Right ventricle myocardium inferior (tissue), 1 donor: ENCODE results near the gene ADH1B. TPM values are rescaled to one million over a fixed set of nuclear protein-coding genes. Genes with fewer than 3 reads are reported as not detected.
"Not testable (repeated sequence)": the region's sequence is repeated elsewhere in the genome, so short reads cannot be mapped to it uniquely, and the experiment has no call there.

Source experiments
- ATAC-seq: fragments of 200-7000 bp; cut with Tn5 transposase; one replicate; pipeline ENCODE4 v1.9.1; 2020; ENCODE audit warnings: mild to moderate bottlenecking, moderate library complexity
- DNase-seq: peaks from one replicate; pipeline ENCODE4 v3.0.0; 2021; ENCODE audit errors: missing footprints
- intact Hi-C: fragments of 100-400 bp; cut with DNase I; formaldehyde crosslinking; loops from one replicate; pipeline ENCODE4 v1.11.0; 2022
- total RNA-seq: library from RNA; stranded (reverse); fragmentation: NEBNext Ultra II Directional; extraction: Animal tissue kit (Norgen Biotek cat#: 25700); gene quantifications from one replicate; pipeline ENCODE4 v1.2.1, GENCODE V29; 2021
- donor health status: DM: no; HTN: yes; CAD: no; lungs with severe emphysema.

The ADH1B gene
- total RNA-seq, 1 donor from 2014 or later = 155 TPM

DNA sequence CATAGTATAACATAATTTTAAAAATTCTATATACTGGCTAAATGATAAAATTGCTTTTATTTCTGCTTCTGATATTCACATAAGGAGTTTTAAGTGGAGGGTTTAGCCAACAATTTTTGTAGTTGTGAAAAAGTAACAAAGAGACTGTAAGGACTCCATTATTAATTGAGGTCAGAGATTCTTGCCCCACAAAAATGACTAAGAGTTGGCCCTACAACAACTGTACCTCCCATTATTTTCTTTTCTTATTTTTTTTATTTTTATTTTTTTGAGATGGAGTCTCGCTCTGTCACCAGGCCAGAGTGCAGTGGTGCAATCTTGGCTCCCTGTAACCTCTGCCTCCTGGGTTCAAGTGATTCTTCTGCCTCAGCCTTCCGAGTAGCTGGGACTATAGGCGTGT is 9.4 kb upstream of the ADH1B start:
- intact Hi-C loops = no loop called here
- ATAC-seq (no peak), DNase-seq (no peak)

DNA sequence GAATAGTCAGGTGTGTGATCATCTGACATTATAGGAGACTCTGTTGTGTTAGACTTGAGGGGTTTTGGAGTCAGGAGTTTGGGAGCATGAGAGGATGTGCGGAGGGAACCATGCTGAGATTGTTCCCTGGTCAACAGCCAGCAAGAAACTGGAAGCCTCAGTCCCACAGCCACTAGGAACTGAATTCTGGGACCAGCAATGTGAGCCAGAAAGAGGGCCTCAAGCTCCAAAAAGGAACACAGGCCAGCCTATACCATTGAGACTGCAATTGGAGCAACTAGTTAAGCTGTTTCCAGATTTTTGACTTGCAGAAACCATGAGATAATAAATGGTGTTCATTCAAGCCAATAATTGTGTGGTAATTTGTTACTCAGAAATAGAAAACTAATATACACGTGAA is 8.7 kb upstream of the ADH1B start:
- DNase-seq = no peak
- ATAC-seq = no peak
- intact Hi-C loops = loop anchor here (5.0 kb wide), 1 partner anchor 52 kb away; no protein-coding TSS in a partner anchor

DNA sequence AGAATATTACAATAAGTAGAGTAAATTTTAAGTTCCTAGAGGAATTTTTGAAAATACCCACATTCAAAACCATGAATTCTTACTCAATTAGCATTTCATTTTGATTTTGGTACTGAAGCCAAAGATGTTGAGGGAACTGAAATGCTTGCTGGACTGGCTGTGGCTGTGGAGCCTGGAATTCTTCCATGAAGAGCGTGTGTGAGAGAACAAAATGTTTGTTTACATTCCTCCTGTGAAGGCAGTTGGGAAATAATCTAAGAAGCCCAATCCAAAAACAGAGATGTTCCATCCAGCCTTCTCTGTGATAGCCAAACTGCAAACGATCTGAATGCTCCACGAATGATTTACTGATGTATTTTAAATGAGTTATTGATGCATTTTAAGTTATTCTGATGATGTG is 3.8 kb upstream of the ADH1B start:
- intact Hi-C loops = loop anchor here (5.0 kb wide), 2 partner anchors 57 to 123 kb away; no protein-coding TSS in a partner anchor
- no peak for DNase-seq
- peak; percentile 85 for ATAC-seq

DNA sequence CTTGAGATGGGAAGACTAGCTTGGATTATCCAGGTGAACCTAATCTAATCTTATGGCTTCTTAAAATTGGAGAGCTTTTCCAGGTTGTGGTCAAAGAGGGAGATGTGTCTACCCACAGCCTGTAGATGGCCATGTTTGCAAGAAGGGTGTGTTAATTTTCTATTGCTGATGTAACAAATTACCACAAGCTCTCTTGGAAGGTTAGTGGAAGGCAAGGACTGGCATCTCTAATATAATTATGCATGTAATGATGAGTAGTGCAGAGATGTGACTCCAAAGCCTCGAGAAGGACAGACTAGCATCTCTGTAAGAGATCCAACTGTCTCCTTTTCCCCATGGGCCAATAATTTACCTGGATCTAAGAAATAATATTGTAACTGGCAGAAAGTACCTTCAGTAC is 3.2 kb upstream of the ADH1B start:
- no peak for DNase-seq
- no peak for ATAC-seq
- intact Hi-C loops = loop anchor here (5.0 kb wide), 1 partner anchor 122 kb away; no protein-coding TSS in a partner anchor

DNA sequence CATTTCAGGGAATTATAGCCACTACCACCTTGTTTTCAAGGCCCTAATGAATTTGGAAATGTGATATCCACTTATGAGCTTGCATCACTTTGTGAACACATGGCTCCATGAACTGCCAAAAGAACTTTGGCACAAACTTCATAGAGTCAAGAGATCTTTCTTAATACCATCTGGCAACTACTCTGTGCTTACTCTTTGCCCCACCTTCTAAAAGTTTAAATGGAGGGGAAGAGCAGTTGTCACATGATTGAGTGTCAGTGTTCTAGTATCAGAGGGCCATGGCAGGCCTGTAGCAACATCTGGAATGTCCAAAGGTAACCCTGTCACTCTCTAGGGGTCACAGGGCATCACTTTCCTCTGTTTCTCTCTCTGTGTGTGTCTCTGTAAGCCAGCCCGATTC is 2.6 kb upstream of the ADH1B start:
- DNase-seq (no peak), ATAC-seq (peak; percentile 86)
- intact Hi-C loops = loop anchor here (5.0 kb wide), 1 partner anchor 121 kb away; no protein-coding TSS in a partner anchor

DNA sequence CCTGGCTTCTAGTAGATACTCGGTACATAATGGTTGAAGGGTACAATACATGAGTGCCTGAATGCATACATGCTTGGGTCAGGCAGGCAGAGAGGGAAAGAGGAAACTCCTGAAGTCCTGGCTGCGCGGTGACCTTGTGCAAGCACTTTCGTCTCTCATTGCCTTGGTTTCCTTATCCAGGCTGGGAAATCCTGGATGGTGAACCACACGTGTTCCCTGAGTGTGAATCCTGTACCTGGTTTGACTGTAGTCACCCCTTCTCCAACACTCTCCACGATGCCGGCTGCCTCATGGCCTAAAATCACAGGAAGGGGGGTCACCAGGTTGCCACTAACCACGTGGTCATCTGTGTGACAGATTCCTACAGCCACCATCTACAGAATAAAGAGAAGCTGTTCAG is 3.4 kb downstream of the ADH1B start:
- ATAC-seq, intact Hi-C loops, DNase-seq: not testable (repeated sequence)

DNA sequence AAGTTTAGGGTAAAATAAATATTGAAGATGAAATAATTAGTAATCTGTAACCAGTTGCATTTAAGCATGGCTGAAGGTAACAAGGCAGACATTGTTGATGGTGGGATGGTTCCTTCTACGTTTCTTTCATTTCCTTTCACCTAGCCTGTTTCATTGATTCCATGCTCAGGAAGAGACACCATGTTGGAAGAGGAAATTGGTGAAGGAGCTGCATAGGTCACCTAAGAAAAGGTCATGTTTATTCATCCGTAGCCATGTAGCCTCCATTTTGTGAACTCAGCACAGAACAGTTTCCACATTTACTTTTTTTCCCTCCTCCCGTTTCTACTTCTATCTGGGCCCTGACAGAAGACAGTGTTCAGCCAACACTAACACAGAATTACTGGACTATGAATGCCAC is 3.8 kb downstream of the ADH1B start:
- DNase-seq (no peak), ATAC-seq (no peak)
- intact Hi-C loops = no loop called here

DNA sequence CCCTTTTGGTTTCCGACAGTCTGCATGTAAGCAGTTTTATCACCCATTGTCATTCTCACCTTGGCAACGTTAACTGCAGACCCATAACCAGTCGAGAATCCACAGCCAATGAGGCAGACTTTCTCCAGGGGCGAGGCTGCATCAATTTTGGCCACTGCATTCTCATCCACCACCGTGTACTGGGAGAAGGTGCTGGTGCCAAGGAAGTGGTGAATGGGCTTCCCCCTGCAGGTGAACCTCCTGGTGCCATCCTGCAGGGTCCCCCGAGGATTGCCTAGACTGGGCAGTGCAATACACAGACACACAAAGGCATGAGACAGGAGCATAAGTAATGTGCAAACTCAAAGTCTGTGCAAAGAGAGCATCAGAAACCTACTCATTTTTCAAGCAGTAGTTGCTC is 5.4 kb downstream of the ADH1B start:
- ATAC-seq (no peak), DNase-seq (no peak)
- intact Hi-C loops = no loop called here

DNA sequence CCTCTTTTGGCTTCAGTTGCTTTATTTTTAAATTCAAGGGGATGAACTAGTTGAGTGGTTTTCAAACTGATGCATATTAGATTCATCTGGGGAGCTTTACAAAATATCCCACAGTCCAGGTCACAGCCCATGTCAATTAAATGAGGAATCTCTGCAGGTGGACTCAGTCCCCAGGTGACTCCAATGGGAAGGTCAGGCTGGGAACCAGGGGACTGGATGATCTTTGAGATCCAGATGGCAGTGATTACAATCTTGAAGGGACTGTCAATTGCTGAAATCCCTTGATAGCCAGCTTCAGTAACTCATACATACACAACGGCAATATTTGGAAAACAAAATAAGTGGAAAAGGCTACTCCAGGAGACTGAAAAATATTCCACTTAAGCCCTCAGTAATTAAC is 7.0 kb downstream of the ADH1B start:
- no peak for ATAC-seq
- intact Hi-C loops = no loop called here

DNA sequence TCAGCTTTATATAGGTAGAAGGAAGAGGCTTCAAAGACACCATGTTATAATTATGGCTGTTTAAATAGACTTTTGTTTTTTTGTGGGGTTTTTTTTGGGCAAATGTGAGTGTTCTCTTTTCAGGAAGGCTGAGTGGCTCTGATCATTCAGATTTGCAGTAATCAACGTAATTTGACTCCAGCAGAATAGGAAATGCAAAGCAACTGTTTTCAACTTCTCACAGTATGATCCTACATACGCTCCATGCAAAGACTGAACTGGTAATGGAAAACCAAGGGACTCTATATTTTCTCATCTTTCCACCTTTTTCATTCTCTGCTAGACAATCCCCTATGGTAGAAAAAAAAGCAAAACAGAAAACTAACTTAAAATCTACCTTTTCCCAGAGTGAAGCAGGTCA is 10.8 kb downstream of the ADH1B start:
- no peak for ATAC-seq
- intact Hi-C loops = no loop called here
- no peak for DNase-seq

More for the DNA sequence above, 7.0 kb downstream of the ADH1B start:
- no peak for DNase-seq

DNA sequence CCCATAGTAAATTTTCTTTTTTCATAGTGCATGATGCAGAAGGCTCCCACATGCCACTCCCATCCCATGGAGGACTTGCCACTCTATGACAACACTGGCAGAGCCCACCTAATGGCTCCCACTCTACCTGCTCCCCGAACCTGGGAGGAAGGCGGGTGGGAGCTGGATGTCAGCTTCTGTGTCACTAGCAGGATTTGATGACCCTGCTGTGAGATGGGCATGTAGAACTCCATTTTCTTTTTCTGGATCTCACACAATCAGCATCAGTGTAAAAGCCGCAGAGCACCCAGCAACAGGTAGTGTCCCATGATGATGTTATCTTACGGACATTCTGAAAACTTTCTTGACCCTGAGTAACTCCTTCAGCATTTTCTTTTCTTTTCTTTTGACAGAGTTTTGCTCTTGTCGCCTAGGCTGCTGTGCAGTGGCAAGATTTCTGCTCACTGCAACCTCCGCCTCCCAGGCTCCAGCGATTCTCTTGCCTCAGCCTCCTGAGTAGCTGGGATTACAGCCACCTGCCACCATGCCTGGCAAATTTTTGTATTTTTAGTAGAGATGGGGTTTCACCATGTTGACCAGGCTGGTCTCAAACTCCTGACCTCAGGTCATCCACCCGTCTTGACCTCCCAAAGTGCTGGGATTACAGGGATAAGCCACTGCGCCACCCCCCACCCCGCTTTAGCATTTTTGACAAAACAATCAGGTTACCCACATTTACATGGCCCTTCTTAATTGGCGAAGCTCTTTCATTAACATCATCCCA is 15.4 kb downstream of the ADH1B start:
- intact Hi-C loops = no loop called here
- peak; percentile 68 for DNase-seq
- ATAC-seq = peak; percentile 32

DNA sequence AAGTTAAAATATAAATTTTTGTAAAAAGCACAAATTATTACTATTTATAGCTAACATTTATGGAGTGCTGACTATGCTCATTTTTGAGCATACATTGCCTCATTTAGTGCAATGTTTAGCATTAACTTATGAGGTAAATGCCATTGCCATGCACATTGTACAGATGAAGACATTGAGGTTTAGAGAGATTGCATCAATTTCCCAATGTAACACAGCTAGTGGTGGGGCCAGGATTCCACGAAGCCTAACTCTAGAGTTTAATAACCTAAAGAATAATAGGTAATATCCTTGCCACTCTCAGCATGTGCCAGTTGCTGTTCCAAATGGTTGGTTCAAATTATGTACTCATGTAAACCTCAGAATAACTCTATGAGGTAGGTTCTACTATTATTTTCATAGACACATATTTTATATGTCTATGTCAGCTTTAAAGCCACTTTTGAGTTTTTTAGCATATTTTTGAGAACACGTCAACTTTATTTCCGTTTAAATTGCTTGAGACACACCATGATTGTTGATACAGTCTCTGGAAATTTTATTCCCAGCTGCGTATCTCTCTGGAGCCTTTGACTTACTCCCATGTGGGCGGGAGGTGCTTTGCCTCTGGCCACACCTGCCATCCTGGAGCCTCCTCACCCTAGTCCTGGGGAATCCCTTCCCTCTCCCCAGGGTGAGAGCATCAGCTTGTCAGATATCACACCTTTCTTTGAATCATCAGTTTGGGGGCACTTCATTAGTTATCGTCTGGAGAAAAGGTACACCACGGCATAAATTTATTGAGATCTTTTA is 19.6 kb downstream of the ADH1B start:
- intact Hi-C loops = no loop called here
- DNase-seq (no peak), ATAC-seq (no peak)

DNA sequence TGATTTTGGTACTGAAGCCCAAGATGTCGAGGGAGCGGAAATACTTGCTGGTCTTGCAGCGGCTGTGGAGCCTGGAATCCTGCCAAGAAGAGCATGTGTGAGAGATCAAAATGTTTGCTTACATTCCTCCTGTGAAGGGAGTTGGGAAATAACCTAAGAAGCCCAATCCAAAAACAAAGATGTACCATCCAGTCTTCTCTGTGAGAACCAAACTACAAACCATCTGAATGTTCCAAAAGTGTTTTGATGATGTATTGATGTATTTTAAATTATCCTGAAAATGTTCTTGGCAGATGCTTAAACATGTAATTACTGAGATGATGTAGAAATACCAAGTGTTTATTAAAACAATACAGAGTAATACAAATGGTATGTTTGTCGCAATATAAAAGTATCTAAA is 20.3 kb downstream of the ADH1B start:
- intact Hi-C loops = no loop called here
- peak; percentile 88 for DNase-seq
- peak; percentile 92 for ATAC-seq

DNA sequence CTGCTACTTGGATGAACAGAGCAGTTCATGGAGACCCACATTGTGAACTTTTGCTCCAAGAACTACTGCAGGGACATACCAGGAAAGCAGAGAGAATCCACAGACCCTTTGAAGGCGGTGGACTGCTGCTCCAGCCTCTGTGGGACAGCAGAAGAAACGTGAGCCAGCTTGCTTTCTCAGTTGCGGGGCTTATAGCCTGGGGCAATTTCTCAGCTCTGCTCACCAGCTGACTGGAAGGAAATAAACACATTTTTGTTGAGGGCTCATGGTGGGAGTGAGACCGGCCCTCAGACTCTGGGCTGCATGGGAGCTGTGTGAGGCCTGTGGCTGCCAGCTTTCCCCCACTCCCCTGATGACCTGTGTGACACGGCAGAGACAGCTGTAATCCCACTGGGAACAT is 27.8 kb downstream of the ADH1B start:
- DNase-seq (no peak), ATAC-seq (no peak)
- intact Hi-C loops = no loop called here

DNA sequence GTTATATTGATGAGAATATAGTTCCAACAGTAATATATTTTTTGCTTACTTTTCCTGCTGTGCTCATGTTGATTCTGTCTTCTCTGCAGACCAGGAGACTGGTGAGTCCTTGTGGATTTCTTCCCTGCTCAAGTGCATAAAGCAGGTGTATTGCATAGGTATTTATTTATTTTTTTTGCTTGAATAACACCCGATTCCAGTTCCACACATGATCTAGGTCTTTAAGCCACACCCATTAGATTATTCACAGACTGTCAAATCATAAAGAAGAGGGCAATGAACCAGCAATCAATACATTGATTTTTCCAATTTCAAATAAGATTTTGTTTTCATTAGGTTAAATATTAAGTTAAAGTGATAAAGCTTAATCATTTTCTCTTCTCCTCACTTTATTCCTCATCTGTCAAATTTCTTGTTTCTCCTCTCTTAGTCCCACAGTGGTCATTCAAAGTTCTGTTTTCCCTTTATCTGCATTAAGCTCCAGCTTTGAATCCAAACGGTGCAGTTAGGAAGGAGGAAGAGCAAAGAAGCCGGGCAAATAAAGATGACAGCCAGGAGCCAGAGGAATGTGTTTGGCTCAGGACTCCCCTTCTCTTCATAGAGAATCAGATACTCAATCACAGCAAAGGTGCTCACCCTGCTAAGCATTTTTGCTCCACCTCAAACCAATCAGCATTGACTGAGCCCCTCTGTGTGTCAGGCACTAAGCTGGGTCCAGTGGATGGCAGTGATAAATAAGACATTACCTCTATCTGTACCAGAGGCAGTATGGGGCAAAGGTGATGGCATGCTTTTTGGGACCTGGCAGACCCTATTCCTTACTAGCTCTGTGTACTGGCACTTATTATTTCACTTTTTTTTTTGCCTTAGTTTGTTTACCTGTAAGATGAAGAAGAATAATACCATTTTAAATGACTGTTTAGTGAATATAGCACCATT is 30.1 kb downstream of the ADH1B start, which contains the start of gene ADH1A:
Gene ADH1A (minus strand): TSS at position 138 of the 939 bp plus-strand sequence. CDS start 71 bp downstream, at position 67.
- ATAC-seq (no peak), DNase-seq (no peak)
- intact Hi-C loops = no loop called here

DNA sequence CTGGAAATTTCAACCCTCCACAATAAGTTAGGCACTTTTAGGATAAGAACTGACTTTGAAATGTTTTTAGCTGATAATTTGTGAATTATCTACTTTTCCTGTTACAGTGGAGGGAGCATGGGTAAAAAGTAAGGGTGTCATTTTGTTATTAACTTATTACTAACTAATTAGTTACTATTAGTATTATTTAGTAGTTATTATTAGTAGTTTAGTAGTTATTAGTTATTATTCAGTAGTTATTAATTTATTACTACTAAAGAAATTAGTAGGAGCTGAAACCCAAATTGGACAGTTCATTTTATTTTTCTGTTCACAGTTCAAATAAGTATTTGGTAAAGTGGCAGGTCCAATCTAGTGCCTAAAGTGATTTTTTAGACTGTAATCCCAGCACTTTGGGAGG is 35.8 kb downstream of the ADH1B start:
- ATAC-seq = no peak
- no peak for DNase-seq
- intact Hi-C loops = no loop called here

DNA sequence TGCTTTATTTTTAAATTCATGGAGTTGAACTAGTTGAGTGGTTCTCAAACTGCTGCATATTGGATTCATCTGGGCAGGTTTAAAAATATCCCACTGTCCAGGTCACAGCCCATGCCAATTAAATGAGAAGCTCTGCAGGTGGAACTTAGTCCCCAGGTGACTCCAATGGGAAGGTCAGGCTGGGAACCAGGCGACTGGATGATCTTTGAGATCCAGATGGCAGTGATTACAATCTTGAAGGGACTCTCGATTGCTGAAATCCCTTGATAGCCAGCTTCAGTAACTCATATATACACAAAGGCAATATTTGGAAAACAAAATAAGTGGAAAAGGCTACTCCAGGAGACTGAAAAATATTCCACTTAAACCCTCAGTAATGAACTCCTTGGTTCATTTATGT is 38.5 kb downstream of the ADH1B start:
- intact Hi-C loops = no loop called here
- no peak for ATAC-seq

DNA sequence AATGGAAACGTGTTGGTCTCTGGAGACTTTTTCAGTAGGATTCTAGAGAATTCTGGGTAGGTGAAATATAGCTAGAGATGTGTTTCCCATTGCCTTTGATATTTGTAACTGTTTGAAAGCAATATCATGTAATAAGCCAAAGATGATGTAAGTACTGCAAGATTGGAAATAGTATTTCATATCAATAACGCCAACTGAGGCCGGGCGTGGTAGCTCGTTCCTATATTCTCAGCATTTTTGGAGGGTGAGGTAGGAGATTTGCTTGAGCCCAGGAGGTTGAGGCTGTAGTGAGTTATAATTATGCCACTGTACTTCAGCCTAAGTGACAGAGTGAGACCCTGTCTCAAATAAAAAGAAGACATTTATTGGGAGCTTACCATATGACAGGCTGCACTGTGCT is 39.9 kb downstream of the ADH1B start:
- intact Hi-C loops = no loop called here
- DNase-seq (no peak), ATAC-seq (no peak)

More for the DNA sequence above, 38.5 kb downstream of the ADH1B start:
- no peak for DNase-seq

DNA sequence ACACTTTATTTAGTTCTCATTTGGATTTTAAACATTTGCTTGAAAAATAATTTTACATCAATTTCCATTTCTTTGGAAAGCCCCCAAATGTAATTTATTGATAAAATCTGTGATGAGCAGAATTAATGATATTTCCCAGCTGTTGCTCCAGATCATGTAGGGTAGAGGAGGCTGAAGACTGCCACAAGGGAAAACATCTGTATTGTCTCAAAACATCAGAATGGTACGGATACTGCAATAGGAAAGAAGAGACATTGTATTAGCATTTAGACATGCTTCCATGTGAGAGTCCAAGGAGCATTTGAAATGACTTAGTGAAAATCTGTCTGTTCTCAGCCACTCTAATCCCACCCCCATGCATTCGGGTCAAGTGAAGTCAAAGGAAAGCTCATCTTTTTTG is 44.8 kb downstream of the ADH1B start:
- DNase-seq (no peak), ATAC-seq (peak; percentile 58)
- intact Hi-C loops = no loop called here
